HG03558 (cell line): ENCODE measurements around the gene PARD3B.

ENCODE experiments used
- ATAC-seq: cut with Tn5 transposase; IDR thresholded peaks from one replicate; pipeline ENCODE4 v1.9.1; 2021; ENCODE audit warnings: moderate number of reproducible peaks; ENCODE audit not compliant: unreplicated experiment; ENCODE audit errors: extremely low read depth

PARD3B gene

DNA sequence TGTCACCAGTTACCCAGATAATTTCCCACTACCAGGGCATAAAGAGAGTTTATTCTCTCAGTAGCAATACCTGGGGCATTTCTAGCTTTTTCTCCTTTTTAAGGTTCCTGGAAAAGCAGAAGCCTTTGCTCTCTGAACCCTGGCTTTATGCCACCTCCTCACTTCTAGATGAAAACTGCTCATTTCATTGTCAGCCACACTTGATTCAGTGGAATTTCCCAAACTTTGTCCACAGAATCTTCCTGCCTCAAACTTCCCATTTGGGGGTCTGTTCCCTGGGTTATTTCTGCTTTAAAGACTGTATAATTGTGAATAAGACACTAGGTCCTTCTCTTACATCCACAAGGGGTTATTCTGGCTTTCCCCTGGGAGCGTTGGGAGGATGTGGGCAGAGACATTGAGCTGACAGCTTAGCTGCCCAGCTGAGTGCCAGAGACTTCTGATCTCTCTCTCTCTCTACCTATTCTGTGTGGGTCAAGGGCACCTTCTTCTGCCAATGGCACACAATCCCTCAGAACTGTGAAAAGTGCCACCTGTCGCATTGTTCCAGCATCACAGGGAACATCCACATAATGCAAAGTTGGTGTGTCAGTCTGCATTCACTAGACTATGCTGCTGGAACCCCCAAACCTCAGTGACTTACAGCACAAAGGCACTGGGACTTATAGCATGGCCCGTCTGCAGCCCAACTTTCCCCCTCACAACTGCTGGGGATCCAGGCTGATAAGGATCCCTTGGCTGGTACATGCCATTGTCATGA lies 1117.1 kb downstream of the PARD3B start:
- ATAC-seq, result no peak

DNA sequence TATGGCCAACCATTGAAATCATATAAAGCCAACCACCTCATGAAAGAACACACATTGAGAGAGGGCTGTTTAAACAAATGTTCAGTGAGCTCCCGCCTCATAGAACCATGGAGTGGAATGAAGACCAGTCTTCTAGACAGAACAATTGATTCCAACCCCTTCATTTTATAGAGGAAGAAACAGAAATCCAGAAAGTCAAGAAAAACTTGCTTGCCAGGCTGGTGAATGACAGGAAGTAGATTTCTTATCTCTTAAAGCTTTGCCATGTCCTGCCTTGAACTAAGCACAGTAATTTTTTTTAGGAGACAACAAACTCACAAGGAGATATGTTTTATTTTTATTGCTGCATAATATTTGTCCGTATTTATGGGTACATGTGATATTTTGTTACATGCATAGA lies 1120.5 kb downstream of the PARD3B start:
- no peak for ATAC-seq
